ENCODE measurements around the gene FAM3D.

FAM3D gene

DNA sequence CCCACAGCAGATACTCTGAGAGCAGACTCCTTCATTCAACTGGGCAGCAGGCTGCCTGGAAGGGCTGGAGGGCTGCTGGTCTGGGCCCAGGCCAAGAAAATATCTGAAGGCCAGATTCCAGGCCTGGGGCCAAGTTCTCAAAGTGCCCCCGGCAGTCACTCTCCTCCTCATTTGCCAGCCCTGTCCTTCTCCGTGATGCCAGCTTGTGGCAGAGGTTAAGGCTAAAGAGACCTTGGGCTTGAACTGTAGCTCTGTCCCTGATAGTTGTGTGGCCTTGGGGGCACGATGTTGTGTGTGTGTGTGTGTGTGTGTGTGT is 39.0 kb downstream of the FAM3D start:
- CTCF ChIA-PET, result interaction anchor here (1.5 to 20.1 kb wide), 3 partner anchors 13 to 321 kb away, joined by 6 to 384 read pairs (median 81); partner anchors contain the start of genes FAM107A, HTD2 and RPP14
- TF ChIP-seq, protein P1, sequence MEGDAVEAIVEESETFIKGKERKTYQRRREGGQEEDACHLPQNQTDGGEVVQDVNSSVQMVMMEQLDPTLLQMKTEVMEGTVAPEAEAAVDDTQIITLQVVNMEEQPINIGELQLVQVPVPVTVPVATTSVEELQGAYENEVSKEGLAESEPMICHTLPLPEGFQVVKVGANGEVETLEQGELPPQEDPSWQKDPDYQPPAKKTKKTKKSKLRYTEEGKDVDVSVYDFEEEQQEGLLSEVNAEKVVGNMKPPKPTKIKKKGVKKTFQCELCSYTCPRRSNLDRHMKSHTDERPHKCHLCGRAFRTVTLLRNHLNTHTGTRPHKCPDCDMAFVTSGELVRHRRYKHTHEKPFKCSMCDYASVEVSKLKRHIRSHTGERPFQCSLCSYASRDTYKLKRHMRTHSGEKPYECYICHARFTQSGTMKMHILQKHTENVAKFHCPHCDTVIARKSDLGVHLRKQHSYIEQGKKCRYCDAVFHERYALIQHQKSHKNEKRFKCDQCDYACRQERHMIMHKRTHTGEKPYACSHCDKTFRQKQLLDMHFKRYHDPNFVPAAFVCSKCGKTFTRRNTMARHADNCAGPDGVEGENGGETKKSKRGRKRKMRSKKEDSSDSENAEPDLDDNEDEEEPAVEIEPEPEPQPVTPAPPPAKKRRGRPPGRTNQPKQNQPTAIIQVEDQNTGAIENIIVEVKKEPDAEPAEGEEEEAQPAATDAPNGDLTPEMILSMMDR (IDR thresholded peaks at IDR 0.05; ENCODE audit: control extremely low read depth, extremely low read depth, low read depth, missing control alignments), result no peak
- POLR2A ChIA-PET, result no interaction called here
- no peak for DNase-seq (ENCODE audit: extremely low spot score)

DNA sequence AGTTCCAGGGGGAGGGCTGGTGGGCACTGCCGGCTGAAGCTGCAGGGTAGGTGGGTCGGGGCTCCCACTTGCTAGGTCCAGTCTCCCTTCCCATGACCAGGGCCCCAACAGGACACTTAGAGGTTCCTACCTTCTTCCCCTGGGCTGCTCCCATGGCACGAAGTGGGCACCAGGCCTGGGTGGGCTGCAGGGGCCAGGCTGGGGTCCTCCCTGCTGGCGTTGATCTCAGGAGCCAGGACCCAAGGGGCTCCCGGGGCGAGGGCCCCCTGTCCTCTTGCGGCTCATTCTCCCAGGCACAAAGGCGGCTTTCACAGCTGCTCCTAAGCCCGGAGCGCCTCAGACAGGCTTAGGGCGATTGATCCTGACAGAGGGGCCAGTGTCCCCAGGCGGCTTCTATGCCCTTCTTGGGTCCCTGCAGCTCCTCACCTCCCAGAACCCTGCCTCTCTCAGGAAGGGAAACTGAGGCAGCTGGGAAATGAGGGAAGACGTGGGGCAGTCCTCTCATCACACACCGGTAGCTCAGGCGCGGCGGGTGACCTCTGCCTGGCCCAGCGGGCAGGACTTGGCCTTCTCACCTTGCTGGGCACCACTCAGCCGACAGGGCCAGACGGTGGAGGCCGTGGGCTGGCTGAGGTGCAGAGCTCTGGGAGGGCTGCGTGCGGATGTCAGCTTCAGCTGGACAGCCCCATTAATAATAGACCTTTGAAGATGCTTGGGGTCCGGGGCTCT is 39.6 kb downstream of the FAM3D start:
- DNase-seq (ENCODE audit: extremely low spot score), result no peak
- ChIA-PET CTCF (interaction anchor here (0.7 to 20.1 kb wide), 5 partner anchors 14 to 426 kb away, joined by 3 to 384 read pairs (median 6); partner anchors contain the start of genes FAM107A, HTD2 and RPP14), POLR2A (no interaction called here)
- TF ChIP-seq, protein P1 (IDR thresholded peaks at IDR 0.05; ENCODE audit: control extremely low read depth, extremely low read depth, low read depth, missing control alignments), result no peak

- no peak for DNase-seq (ENCODE audit: extremely low spot score)
- TF ChIP-seq, protein P1 (IDR thresholded peaks at IDR 0.05; ENCODE audit: control extremely low read depth, extremely low read depth, low read depth, missing control alignments), result no peak
- POLR2A ChIA-PET, result interaction anchor here (0.5 kb wide), 1 partner anchor 44 kb away, joined by 3 read pairs; no protein-coding TSS in a partner anchor
- CTCF ChIA-PET, result interaction anchor here (1.1 to 20.1 kb wide), 7 partner anchors 9 to 319 kb away, joined by 3 to 384 read pairs (median 4); partner anchors contain the start of genes FAM107A, HTD2 and RPP14
Observed at GRCh38 chr3:58625196-58625824, 41.3 kb downstream of the FAM3D start.

- DNase-seq (ENCODE audit: extremely low spot score), result no peak
- ChIA-PET POLR2A (no interaction called here), CTCF (interaction anchor here (1.5 to 20.1 kb wide), 4 partner anchors 8 to 319 kb away, joined by 3 to 384 read pairs (median 44); partner anchors contain the start of genes FAM107A, HTD2 and RPP14)
- TF ChIP-seq, protein P1 (IDR thresholded peaks at IDR 0.05; ENCODE audit: control extremely low read depth, extremely low read depth, low read depth, missing control alignments), result no peak
Observed at GRCh38 chr3:58624550-58624949, 42.0 kb downstream of the FAM3D start.

GRCh38 chr3:58623961-58624360 is 42.6 kb downstream of the FAM3D start:
- ChIA-PET CTCF (interaction anchor here (1.3 kb wide), 1 partner anchor 16 kb away, joined by 6 read pairs; no protein-coding TSS in a partner anchor), POLR2A (no interaction called here)
- DNase-seq (ENCODE audit: extremely low spot score), result no peak

DNA sequence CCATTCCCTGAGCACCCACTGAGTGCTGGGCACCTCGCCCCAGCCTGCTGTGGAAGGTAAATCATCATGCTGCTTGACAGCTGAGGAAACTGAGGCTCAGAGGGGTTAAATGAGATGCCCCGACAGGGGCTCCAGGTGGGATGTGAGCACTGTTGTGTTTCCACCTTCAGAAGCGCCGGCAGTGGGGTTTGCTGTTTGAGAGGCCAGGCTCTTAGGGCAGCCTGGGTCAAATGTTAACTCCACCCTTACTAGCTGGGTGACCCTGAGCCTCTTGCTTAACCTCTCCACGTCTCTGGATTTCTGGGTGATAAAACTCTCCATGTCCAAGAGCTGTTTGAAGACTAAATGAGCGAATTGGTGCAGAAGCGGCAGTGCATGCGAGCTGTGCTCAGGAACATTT is 43.1 kb downstream of the FAM3D start:
- POLR2A ChIA-PET, result no interaction called here
- TF ChIP-seq, protein P1 (IDR thresholded peaks at IDR 0.05; ENCODE audit: control extremely low read depth, extremely low read depth, low read depth, missing control alignments), result no peak
- no peak for DNase-seq (ENCODE audit: extremely low spot score)
- CTCF ChIA-PET, result interaction anchor here (1.3 kb wide), 1 partner anchor 17 kb away, joined by 6 read pairs; no protein-coding TSS in a partner anchor

More at GRCh38 chr3:58623961-58624360, 42.6 kb downstream of the FAM3D start:
- TF ChIP-seq, protein P1 (IDR thresholded peaks at IDR 0.05; ENCODE audit: control extremely low read depth, extremely low read depth, low read depth, missing control alignments), result no peak
